ENCODE results near the gene UBE2A. TPM values are rescaled to one million over a fixed set of nuclear protein-coding genes. Genes with fewer than 3 reads are reported as not detected.

The UBE2A gene
- total RNA-seq, 1 donor from 2014 or later, result 19.8 TPM

Other genes with a start within 250 kb of the UBE2A start
- 6.3 TPM for gene SLC25A43, start 175.2 kb upstream of the UBE2A start, total RNA-seq
- 118 TPM for gene SLC25A5, start 106.1 kb upstream of the UBE2A start, total RNA-seq
- gene STEEP1, start 9.2 kb upstream of the UBE2A start, total RNA-seq, result 25.1 TPM
- 3.1 TPM for gene NKRF, start 31.9 kb downstream of the UBE2A start, total RNA-seq
- 13.0 TPM for gene SEPTIN6, start 118.6 kb downstream of the UBE2A start, total RNA-seq
- 1.6 TPM for gene SOWAHD, start 184.0 kb downstream of the UBE2A start, total RNA-seq
- gene RPL39, start 217.1 kb downstream of the UBE2A start, total RNA-seq, result 6,835 TPM

Measured in skeletal muscle tissue (tissue), 1 donor.